HEK293 (cell line): ENCODE data around the gene LYZL4.

ENCODE experiments used
- MEIS1 ChIP-seq: sonication (generic); formaldehyde crosslinking; IDR thresholded peaks from 2 replicates; pipeline ENCODE4 v1.8.1; 2022; ENCODE audit warnings: missing genetic modification reagents, mild to moderate bottlenecking, borderline replicate concordance
- SCRT1 ChIP-seq: fragments of 450-650 bp; formaldehyde crosslinking; IDR thresholded peaks from 2 replicates; pipeline ENCODE4 v1.5.1; 2016; ENCODE audit warnings: missing biosample characterization, missing genetic modification characterization, borderline replicate concordance
- ZBTB21 ChIP-seq: fragments of 450-650 bp; formaldehyde crosslinking; IDR thresholded peaks from 2 replicates; pipeline ENCODE4 v1.5.1; 2017; ENCODE audit warnings: missing biosample characterization, missing genetic modification characterization
- ZNF132 ChIP-seq: fragments of 450-650 bp; formaldehyde crosslinking; IDR thresholded peaks from 2 replicates; pipeline ENCODE4 v1.5.1; 2017; ENCODE audit warnings: missing biosample characterization, missing genetic modification characterization, borderline replicate concordance
- ZNF223 ChIP-seq: fragments of 450-650 bp; formaldehyde crosslinking; IDR thresholded peaks from 2 replicates; pipeline ENCODE4 v1.5.1; 2016; ENCODE audit warnings: missing biosample characterization, missing genetic modification characterization
- ZNF544 ChIP-seq: fragments of 450-650 bp; formaldehyde crosslinking; IDR thresholded peaks from 2 replicates; pipeline ENCODE4 v1.5.0; 2017; ENCODE audit warnings: missing biosample characterization, missing genetic modification characterization
- ZNF558 ChIP-seq: fragments of 450-650 bp; formaldehyde crosslinking; IDR thresholded peaks from 2 replicates; pipeline ENCODE4 v1.5.1; 2016; ENCODE audit warnings: missing biosample characterization, missing genetic modification characterization
- ZNF76 ChIP-seq: fragments of 450-650 bp; formaldehyde crosslinking; IDR thresholded peaks from 2 replicates; pipeline ENCODE4; 2016; ENCODE audit warnings: low read depth, missing biosample characterization, missing genetic modification characterization, borderline replicate concordance
- TF ChIP-seq, protein P1 (sequence below): fragments of 450-650 bp; formaldehyde crosslinking; IDR thresholded peaks from 2 replicates; pipeline ENCODE4 v1.5.1; 2016; ENCODE audit warnings: missing biosample characterization, missing genetic modification characterization

DNA sequence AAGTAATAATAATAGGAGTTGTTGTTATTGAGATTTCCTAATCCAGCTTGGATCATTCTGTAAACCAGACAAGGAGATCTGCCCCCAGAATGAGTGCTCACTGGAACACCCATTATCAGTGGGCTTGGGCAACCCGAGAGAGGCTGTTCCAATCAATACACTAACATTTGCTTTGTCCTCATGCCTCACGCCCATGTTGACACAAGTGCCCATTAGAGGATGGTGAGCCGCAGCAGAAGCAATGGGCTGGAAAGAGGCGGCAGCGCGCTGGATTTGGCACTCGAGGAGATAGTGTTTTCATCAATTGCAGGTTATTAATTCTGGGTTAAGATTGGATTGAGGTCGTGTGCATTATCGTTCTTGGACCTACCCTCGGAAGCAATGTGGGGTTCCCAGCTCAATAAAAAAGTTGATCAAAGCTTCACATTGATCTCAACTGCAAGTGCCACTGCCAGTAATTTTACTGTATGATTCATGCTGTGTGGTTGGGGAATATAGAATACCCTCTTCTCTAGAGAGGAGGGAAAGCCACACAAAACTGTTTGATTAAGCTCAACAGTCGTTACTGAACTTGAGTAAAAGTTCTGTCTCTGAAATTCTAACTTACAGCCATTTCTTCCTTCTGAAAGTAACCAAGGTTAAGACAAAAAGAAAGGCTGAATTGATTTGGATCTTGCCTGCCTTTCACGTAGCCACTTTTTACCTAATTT, 15.7 kb downstream of the LYZL4 start:
- TF ChIP-seq, protein P1, sequence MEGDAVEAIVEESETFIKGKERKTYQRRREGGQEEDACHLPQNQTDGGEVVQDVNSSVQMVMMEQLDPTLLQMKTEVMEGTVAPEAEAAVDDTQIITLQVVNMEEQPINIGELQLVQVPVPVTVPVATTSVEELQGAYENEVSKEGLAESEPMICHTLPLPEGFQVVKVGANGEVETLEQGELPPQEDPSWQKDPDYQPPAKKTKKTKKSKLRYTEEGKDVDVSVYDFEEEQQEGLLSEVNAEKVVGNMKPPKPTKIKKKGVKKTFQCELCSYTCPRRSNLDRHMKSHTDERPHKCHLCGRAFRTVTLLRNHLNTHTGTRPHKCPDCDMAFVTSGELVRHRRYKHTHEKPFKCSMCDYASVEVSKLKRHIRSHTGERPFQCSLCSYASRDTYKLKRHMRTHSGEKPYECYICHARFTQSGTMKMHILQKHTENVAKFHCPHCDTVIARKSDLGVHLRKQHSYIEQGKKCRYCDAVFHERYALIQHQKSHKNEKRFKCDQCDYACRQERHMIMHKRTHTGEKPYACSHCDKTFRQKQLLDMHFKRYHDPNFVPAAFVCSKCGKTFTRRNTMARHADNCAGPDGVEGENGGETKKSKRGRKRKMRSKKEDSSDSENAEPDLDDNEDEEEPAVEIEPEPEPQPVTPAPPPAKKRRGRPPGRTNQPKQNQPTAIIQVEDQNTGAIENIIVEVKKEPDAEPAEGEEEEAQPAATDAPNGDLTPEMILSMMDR (tag by site-specific recombination) = no peak
- TF ChIP-seq MEIS1 (CRISPR knock-in tag) = no peak
- TF ChIP-seq ZNF558 = no peak
- no peak for TF ChIP-seq ZNF132
- no peak for TF ChIP-seq ZNF544 (tag by site-specific recombination)
- TF ChIP-seq ZBTB21 (tag by site-specific recombination) = no peak
- TF ChIP-seq SCRT1 (tag by site-specific recombination) = no peak
- TF ChIP-seq ZNF76 (tag by site-specific recombination) = no peak
- TF ChIP-seq ZNF223 (tag by site-specific recombination) = no peak
